Ovary (tissue), 9 donors: ENCODE measurements around the gene GLCE. TPM values are rescaled to one million over a fixed set of nuclear protein-coding genes. Genes with fewer than 3 reads are reported as not detected.

Source experiments
- DNase-seq, 5 donors: peaks; one replicate each; pipeline ENCODE4 v3.0.0-alpha.2; 2019 to 2020
- H3K27ac ChIP-seq, 2 donors: fragments of 200-600 bp; one replicate each; pipeline versions ENCODE4 v1.5.1 to v1.8.0; 2019 to 2022
- H3K27me3 ChIP-seq: fragments of 200-600 bp; one replicate; pipeline ENCODE4 v1.8.0; 2022
- H3K36me3 ChIP-seq: fragments of 200-600 bp; sonication (generic); one replicate; pipeline ENCODE4 v1.5.1; 2019
- H3K4me1 ChIP-seq: one replicate; pipeline ENCODE4 v1.8.1; 2013; ENCODE audit warnings: mild to moderate bottlenecking, moderate library complexity; ENCODE audit not compliant: insufficient read depth
- H3K4me3 ChIP-seq: fragments of 200-600 bp; sonication (generic); one replicate; pipeline ENCODE4 v1.5.1; 2017
- H3K9me3 ChIP-seq, 2 donors: fragments of 200-600 bp in 1 of 2; sonication (generic) in 1 of 2; one replicate each; pipeline versions ENCODE4 v1.5.1 to v1.8.1; 2013 to 2019; ENCODE audit warnings: mild to moderate bottlenecking in 1 of 2, moderate library complexity in 1 of 2
- EP300 ChIP-seq: sonication (generic); formaldehyde crosslinking; IDR thresholded peaks from one replicate; pipeline ENCODE4 v1.6.1; 2017; ENCODE audit warnings: antibody characterized with exemption
- POLR2A ChIP-seq: fragments of 450-650 bp; IDR thresholded peaks from one replicate; pipeline ENCODE4 v1.6.1; 2017; ENCODE audit warnings: antibody characterized with exemption, mild to moderate bottlenecking, moderate library complexity
- WGBS, 3 donors: extraction: QIAGEN DNeasy Blood & Tissue Kit in 1 of 3; methylation state at CpG; one replicate each; pipeline versions ENCODE4 v1.1.5 to v1.1.7; 2013 to 2017; 5-methylcytosine and 5-hydroxymethylcytosine counted together
- intact Hi-C, 4 donors: fragments of 100-400 bp; cut with DNase I; formaldehyde crosslinking; loops; one replicate each; pipeline versions ENCODE4 v1.11.0 to v1.15.1; 2022 to 2023
- polyA plus RNA-seq, 2 donors: library from polyadenylated mRNA; stranded (reverse); fragments of 200-250 nt in 1 of 2; fragments of 350-450 nt in 1 of 2; fragmentation: Illumina TruSeq in 1 of 2; extraction: RNeasy Lipid Tissue Mini Kit (QIAGEN cat#74804) in 1 of 2; gene quantifications; one replicate each; pipeline ENCODE4 v1.2.3, GENCODE V29; 2013 to 2014
- total RNA-seq, 7 donors: library from RNA; depleted of rRNA in 2 of 7; stranded (reverse); fragments of >200 nt in 2 of 7; fragmentation: NEBNext Ultra II Directional in 3 of 7; extraction: Animal tissue kit (Norgen Biotek cat#: 25700) in 3 of 7; gene quantifications; one replicate each; pipeline versions ENCODE4 v1.1.0 to v1.2.4, GENCODE V29; 2016 to 2023
- TF ChIP-seq, protein P1 (sequence below), 3 donors: fragments of 450-650 bp in 2 of 3; fragments of 200-600 bp in 1 of 3; IDR thresholded peaks; one replicate each; pipeline versions ENCODE4 v1.5.1 to v1.8.0; 2016 to 2022; ENCODE audit warnings: antibody characterized with exemption in 3 of 3, mild to moderate bottlenecking in 1 of 3
- donor health status: DM: no; HTN: no; CAD: no; lungs with moderate emphysema.
- donor health status: DM: no; HTN: no; CAD: no.
- donor health status: Bipolar disorder and iron deficiency.
- donor health status: DM: yes; HTN: yes; CAD: no.
- donor health status: DM: no; HTN: no; CAD: no.
- donor health status: DM: yes; HTN: yes; CAD: no.

GLCE gene
- total and polyA plus RNA-seq, 9 donors, result 12.2 to 23.2 (median 16.7) TPM

DNA sequence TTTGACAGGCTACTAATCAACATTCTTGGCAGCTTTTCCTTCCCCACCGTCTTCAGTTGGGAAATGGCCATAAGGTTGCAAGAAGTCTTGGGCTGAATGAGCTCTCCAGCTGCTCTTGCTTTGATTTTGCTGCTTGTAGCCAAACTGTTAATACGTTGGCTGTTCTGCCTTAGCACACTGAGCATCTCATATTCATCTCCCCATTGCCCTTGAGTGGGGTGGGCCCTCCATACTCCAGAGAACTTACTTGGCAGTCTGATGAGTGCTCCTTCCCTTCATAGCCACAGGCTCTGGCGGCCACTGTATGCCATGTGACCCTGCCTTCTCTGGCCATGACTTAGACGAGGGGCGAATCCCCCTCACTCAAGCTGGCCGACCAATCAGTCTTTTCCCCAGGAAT lies 112.5 kb downstream of the GLCE start:
- H3K4me3 ChIP-seq, result no peak overlapping the region
- H3K4me1 ChIP-seq, result peaks cover 4% of the 10 kb centered on the region
- H3K27me3 ChIP-seq, result no peaks in the 10 kb centered on the region
- no peaks in the 10 kb centered on the region for H3K9me3 ChIP-seq
- no peaks in the 10 kb centered on the region for H3K36me3 ChIP-seq
- 74 to 79% (median 77%) methylated on average over 6 of the region's 6 CpGs for WGBS, 3 donors
- intact Hi-C loops, result no loop called here
- TF ChIP-seq, protein P1, sequence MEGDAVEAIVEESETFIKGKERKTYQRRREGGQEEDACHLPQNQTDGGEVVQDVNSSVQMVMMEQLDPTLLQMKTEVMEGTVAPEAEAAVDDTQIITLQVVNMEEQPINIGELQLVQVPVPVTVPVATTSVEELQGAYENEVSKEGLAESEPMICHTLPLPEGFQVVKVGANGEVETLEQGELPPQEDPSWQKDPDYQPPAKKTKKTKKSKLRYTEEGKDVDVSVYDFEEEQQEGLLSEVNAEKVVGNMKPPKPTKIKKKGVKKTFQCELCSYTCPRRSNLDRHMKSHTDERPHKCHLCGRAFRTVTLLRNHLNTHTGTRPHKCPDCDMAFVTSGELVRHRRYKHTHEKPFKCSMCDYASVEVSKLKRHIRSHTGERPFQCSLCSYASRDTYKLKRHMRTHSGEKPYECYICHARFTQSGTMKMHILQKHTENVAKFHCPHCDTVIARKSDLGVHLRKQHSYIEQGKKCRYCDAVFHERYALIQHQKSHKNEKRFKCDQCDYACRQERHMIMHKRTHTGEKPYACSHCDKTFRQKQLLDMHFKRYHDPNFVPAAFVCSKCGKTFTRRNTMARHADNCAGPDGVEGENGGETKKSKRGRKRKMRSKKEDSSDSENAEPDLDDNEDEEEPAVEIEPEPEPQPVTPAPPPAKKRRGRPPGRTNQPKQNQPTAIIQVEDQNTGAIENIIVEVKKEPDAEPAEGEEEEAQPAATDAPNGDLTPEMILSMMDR (IDR thresholded peaks at IDR 0.05), result no peak
- no peak for TF ChIP-seq POLR2A
- TF ChIP-seq EP300, result no peak
- no peak overlapping the region for H3K27ac ChIP-seq
- DNase-seq, result no peak

DNA sequence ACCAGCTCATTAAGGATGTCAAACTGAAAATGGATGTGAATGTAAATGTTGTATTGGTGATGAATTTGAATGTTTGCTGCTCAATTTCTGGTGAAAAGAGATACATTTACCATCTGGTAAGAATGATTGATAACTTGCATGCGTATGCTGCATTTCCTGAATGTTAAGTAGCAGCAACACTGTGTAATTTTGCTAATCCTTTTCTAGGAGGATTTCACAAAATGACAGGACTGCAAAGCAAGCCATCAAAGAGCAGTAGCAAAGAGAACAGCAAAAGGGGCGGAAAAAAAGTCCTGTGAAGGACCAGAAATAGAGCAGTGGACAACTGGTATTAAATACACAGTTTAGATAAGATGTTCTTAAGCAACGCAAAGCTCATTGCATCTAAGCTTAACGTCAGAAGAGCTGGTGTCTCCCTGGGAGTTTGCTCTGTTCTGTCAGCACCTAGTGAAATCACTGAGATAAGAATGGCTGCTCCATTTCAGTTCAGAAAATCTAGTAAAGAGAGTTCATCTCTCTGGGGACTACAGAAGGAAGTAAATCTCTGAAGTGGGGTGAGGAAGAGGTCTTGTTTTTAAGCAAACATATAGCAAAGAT lies 114.7 kb downstream of the GLCE start:
- Histone ChIP-seq H3K4me1 (peaks cover 4% of the 10 kb centered on the region), H3K36me3 (no peaks in the 10 kb centered on the region), H3K27me3 (no peaks in the 10 kb centered on the region), H3K27ac (no peak overlapping the region), H3K9me3 (no peaks in the 10 kb centered on the region), H3K4me3 (no peak overlapping the region)
- intact Hi-C loops, result no loop called here
- WGBS, 3 donors, result 56 to 69% (median 65%) methylated on average over 4 of the region's 4 CpGs
- no peak for TF ChIP-seq POLR2A
- TF ChIP-seq, protein P1 (IDR thresholded peaks at IDR 0.05), result no peak
- DNase-seq, result no peak

- 8 to 19% (median 12%) methylated on average over 9 of the region's 9 CpGs for WGBS, 3 donors
These were observed 115.6 kb downstream of the GLCE start for GRCh38 chr15:69275933-69276560.

GRCh38 chr15:69277316-69277715 lies 116.9 kb downstream of the GLCE start:
- WGBS, 3 donors, result 91 to 92% (median 91%) methylated on average over 9 of the region's 9 CpGs
- TF ChIP-seq, protein P1 (IDR thresholded peaks at IDR 0.05), result no peak
- no peak for TF ChIP-seq EP300
- H3K9me3 ChIP-seq, result no peaks in the 10 kb centered on the region
- H3K4me1 ChIP-seq, result peaks cover 4% of the 10 kb centered on the region
- H3K27me3 ChIP-seq, result no peaks in the 10 kb centered on the region
- H3K4me3 ChIP-seq, result no peak overlapping the region
- intact Hi-C loops, result no loop called here
- H3K27ac ChIP-seq, result no peak overlapping the region
- H3K36me3 ChIP-seq, result no peaks in the 10 kb centered on the region
- DNase-seq, result no peak

More at GRCh38 chr15:69275933-69276560, 115.6 kb downstream of the GLCE start:
- Histone ChIP-seq H3K9me3 (no peaks in the 10 kb centered on the region), H3K27me3 (no peaks in the 10 kb centered on the region), H3K36me3 (no peaks in the 10 kb centered on the region), H3K4me3 (no peak overlapping the region), H3K4me1 (peaks cover 4% of the 10 kb centered on the region), H3K27ac (no peak overlapping the region)
- TF ChIP-seq EP300, result no peak
- TF ChIP-seq, protein P1 (IDR thresholded peaks at IDR 0.05), result no peak
- no peak for TF ChIP-seq POLR2A
- DNase-seq, result no peak
- intact Hi-C loops, result no loop called here
